GM18519 (cell line): ENCODE data around the gene ZYG11B.
"Not testable (repeated sequence)": the region's sequence is repeated elsewhere in the genome, so short reads cannot be mapped to it uniquely, and the experiment has no call there.

Source experiments
- ATAC-seq: cut with Tn5 transposase; IDR thresholded peaks from one replicate; pipeline ENCODE4 v1.9.1; 2021; ENCODE audit warnings: mild to moderate bottlenecking, moderate library complexity; ENCODE audit not compliant: unreplicated experiment, low FRiP score

Gene ZYG11B

GRCh38 chr1:52751589-52752483 is 25.6 kb downstream of the ZYG11B start:
- ATAC-seq: no peak

GRCh38 chr1:52752484-52752826 is 26.2 kb downstream of the ZYG11B start:
- ATAC-seq: no peak

- no peak for ATAC-seq
These were observed 26.9 kb downstream of the ZYG11B start for GRCh38 chr1:52753169-52753568.

GRCh38 chr1:52756020-52756419 is 29.8 kb downstream of the ZYG11B start:
- no peak for ATAC-seq

- no peak for ATAC-seq
These were observed 33.7 kb downstream of the ZYG11B start for GRCh38 chr1:52759908-52760307.

- no peak for ATAC-seq
These were observed 41.5 kb downstream of the ZYG11B start for GRCh38 chr1:52767596-52768280.

GRCh38 chr1:52769346-52770033 is 43.2 kb downstream of the ZYG11B start:
- ATAC-seq: no peak

GRCh38 chr1:52771384-52771783 is 45.1 kb downstream of the ZYG11B start:
- no peak for ATAC-seq

GRCh38 chr1:52786148-52786547 is 59.9 kb downstream of the ZYG11B start:
- ATAC-seq: no peak

GRCh38 chr1:52790429-52790828 is 64.2 kb downstream of the ZYG11B start:
- not testable (repeated sequence) for ATAC-seq

GRCh38 chr1:52792036-52792435 is 65.8 kb downstream of the ZYG11B start:
- no peak for ATAC-seq

GRCh38 chr1:52793717-52794116 is 67.5 kb downstream of the ZYG11B start:
- not testable (repeated sequence) for ATAC-seq

GRCh38 chr1:52795464-52795863 is 69.2 kb downstream of the ZYG11B start:
- no peak for ATAC-seq

GRCh38 chr1:52798331-52798730 is 72.1 kb downstream of the ZYG11B start:
- no peak for ATAC-seq

- no peak for ATAC-seq
These were observed 74.8 kb downstream of the ZYG11B start for GRCh38 chr1:52801011-52801410.

GRCh38 chr1:52804083-52804482 is 77.8 kb downstream of the ZYG11B start:
- ATAC-seq: not testable (repeated sequence)

- ATAC-seq: no peak
These were observed 88.2 kb downstream of the ZYG11B start for GRCh38 chr1:52814465-52814864.

- ATAC-seq: not testable (repeated sequence)
These were observed 94.6 kb downstream of the ZYG11B start for GRCh38 chr1:52820830-52821229.

GRCh38 chr1:52825868-52826267 is 99.6 kb downstream of the ZYG11B start:
- ATAC-seq: no peak

GRCh38 chr1:52834798-52835197 is 108.5 kb downstream of the ZYG11B start:
- ATAC-seq: no peak

GRCh38 chr1:52836035-52836434 is 109.8 kb downstream of the ZYG11B start:
- no peak for ATAC-seq
